B cell (primary cell): ENCODE data around the gene PRKCB.

Experiments used
- CTCF ChIP-seq: fragments of 200-600 bp; IDR thresholded peaks from one replicate; pipeline ENCODE4 v1.8.0; 2022; ENCODE audit warnings: antibody characterized with exemption, mild to moderate bottlenecking
- EZH2 ChIP-seq: IDR thresholded peaks from 2 replicates; pipeline ENCODE4 v1.6.1; 2012; ENCODE audit warnings: borderline replicate concordance, low read depth, mild to moderate bottlenecking, moderate library complexity, low read length; ENCODE audit not compliant: insufficient read depth, poor library complexity, severe bottlenecking

GRCh38 chr16:23930791-23931190 is 95.0 kb downstream of the PRKCB start:
- TF ChIP-seq CTCF (no peak), EZH2 (no peak)
